Aorta (tissue), 5 donors: ENCODE results near the gene RRP9. TPM values are rescaled to one million over a fixed set of nuclear protein-coding genes. Genes with fewer than 3 reads are reported as not detected.

Source experiments
- ATAC-seq: fragments of 200-7000 bp; cut with Tn5 transposase; one replicate; pipeline ENCODE4 v1.9.1; 2022; ENCODE audit warnings: moderate library complexity; ENCODE audit not compliant: low FRiP score
- DNase-seq, 2 donors: peaks; one replicate each; pipeline ENCODE4 v3.0.0-alpha.2; 2020
- H3K27ac ChIP-seq, 2 donors: one replicate each; pipeline ENCODE4 v1.5.1; 2013; ENCODE audit warnings: low read length in 2 of 2, mild to moderate bottlenecking in 2 of 2, moderate library complexity in 2 of 2, control low read depth in 1 of 2, inconsistent platforms in 1 of 2, low read depth in 1 of 2
- H3K27me3 ChIP-seq, 2 donors: one replicate each; pipeline ENCODE4 v1.6.1; 2013; ENCODE audit warnings: control low read depth in 1 of 2, low read length in 1 of 2, mild to moderate bottlenecking in 1 of 2, moderate library complexity in 1 of 2; ENCODE audit not compliant: insufficient read depth in 2 of 2, control insufficient read depth in 1 of 2
- H3K36me3 ChIP-seq, 2 donors: one replicate each; pipeline ENCODE4 v1.6.1; 2013; ENCODE audit warnings: control low read depth in 1 of 2, low read length in 1 of 2, mild to moderate bottlenecking in 1 of 2; ENCODE audit not compliant: insufficient read depth in 2 of 2, control insufficient read depth in 1 of 2
- H3K4me1 ChIP-seq, 2 donors: one replicate each; pipeline ENCODE4 v1.6.1; 2013; ENCODE audit warnings: low read length in 2 of 2, control low read depth in 1 of 2, mild to moderate bottlenecking in 1 of 2, moderate library complexity in 1 of 2; ENCODE audit not compliant: insufficient read depth in 2 of 2, control insufficient read depth in 1 of 2
- H3K4me3 ChIP-seq, 2 donors: one replicate each; pipeline ENCODE4 v1.5.1; 2013; ENCODE audit warnings: low read length in 2 of 2, control low read depth in 1 of 2, mild to moderate bottlenecking in 1 of 2
- H3K9me3 ChIP-seq: one replicate; pipeline ENCODE4 v1.6.1; 2013; ENCODE audit warnings: mild to moderate bottlenecking, low read length; ENCODE audit not compliant: control insufficient read depth
- WGBS, 2 donors: extraction: QIAGEN DNeasy Blood & Tissue Kit; methylation state at CpG; one replicate each; pipeline ENCODE4 v1.1.7; 2013; 5-methylcytosine and 5-hydroxymethylcytosine counted together
- intact Hi-C, 2 donors: fragments of 100-400 bp; cut with DNase I; formaldehyde crosslinking; loops; one replicate each; pipeline versions ENCODE4 v1.14.2 to v1.15.0; 2022
- polyA plus RNA-seq, 2 donors: library from polyadenylated mRNA; stranded (reverse); fragments of 200-250 nt; gene quantifications; one replicate each; pipeline ENCODE4 v1.2.3, GENCODE V29; 2013
- total RNA-seq, 2 donors: library from RNA; stranded (reverse); fragmentation: NEBNext Ultra II Directional; extraction: Animal tissue kit (Norgen Biotek cat#: 25700); gene quantifications; one replicate each; pipeline ENCODE4 v1.2.1, GENCODE V29; 2021
- donor health status: healthy with polysubstance abuse.
- donor health status: Bipolar disorder and iron deficiency.
- donor health status: DM: no; HTN: no; CAD: no.
- donor health status: DM: no; HTN: no; CAD: no.
- donor health status: DM: yes; HTN: yes; CAD: no.

RRP9 gene
- total and polyA plus RNA-seq, 4 donors = 5.0 to 11.4 (median 10.2) TPM

DNA sequence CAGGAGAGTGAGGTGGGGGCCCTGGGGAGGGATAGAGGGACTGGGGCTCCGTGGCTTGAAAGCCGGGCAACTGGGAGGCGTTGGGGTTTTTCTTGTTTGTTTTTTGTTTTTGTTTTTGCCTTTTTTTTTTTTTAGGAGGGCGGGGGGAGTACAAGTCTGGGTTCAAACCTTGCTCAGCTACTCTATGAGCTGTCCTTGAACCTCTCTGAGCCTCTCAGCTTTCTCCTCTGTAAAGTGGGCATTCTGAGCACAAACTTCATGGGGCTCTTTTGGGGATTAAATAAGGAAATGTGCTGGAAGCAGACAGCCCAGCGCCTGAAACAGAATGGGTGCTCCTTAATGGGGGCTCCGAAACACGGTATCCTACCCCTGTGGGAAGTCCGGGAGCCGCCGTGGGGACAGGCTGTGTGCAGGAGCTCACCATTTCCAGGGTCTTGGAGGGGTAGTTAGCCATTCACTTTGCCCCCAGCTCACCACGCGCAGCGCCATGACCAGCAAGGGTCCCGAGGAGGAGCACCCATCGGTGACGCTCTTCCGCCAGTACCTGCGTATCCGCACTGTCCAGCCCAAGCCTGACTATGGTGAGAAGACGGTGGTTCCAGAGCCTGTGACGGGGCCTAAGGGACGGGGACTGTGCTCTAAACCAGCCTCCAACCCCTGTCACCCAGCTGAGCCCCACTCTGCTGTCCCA, 42.0 kb upstream of the RRP9 start:
- ATAC-seq (no peak), DNase-seq (no peak)
- no peaks in the 10 kb centered on the region for H3K4me1 ChIP-seq
- H3K4me3 ChIP-seq = no peak overlapping the region
- intact Hi-C loops = no loop called here
- H3K36me3 ChIP-seq = no peaks in the 10 kb centered on the region
- H3K27ac ChIP-seq = peak overlapping the region; percentile 71 to 83
- WGBS, 2 donors = 74% methylated on average over 22 of the region's 22 CpGs
- no peaks in the 10 kb centered on the region for H3K27me3 ChIP-seq
- no peaks in the 10 kb centered on the region for H3K9me3 ChIP-seq

DNA sequence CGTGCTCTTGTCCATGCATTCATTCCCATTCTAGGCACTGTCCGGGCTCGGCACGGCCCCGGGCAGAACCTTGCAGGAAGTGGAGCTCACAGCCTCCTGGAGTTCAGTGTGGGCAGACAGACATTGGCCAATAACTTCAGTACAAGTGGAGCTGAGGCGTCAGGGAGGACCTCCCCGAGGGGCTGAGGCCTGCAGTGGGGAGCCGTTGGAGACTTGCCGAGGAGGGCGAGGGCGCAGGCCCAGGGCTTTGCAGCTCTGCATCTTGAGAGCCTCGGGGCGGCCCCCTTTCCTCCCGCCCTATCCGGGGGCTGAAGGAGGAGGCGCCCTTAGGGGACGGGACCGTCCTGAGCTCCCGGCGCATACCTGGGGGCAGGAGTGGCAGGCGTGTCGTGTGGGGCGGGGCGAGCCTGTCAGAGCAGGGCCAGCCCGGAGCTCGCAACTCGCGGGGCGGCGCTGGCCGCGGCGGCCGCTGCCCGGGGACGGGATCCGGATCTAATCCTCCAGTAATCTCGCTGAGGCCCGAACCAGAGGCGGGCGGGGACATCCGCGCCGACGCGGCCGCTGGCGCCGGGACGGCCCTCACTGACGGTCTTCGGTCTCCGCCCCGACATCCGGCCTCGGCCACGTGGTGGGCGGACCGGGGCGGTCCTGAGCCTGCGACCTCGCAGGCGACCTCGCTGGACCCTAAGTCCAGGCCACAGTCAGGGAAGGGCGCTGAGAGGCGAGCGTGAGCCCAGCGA, 41.3 kb upstream of the RRP9 start, which contains the start of gene ACY1:
Gene ACY1 (plus strand): TSS at position 698 of the 740 bp plus-strand sequence. CDS start 530 bp downstream, outside the sequence.
- Histone ChIP-seq H3K4me1 (no peaks in the 10 kb centered on the region), H3K27me3 (no peaks in the 10 kb centered on the region), H3K27ac (peak within 1 kb of the TSS; percentile 71 to 83), H3K36me3 (no peaks in the 10 kb centered on the region), H3K9me3 (no peaks in the 10 kb centered on the region), H3K4me3 (peak within 1 kb of the TSS; percentile 15 to 40)
- DNase-seq (peak; percentile 93 to 96), ATAC-seq (peak; percentile 94)
- 0% methylated on average over 57 to 68 of the region's 68 CpGs for WGBS, 2 donors
- intact Hi-C loops = no loop called here

DNA sequence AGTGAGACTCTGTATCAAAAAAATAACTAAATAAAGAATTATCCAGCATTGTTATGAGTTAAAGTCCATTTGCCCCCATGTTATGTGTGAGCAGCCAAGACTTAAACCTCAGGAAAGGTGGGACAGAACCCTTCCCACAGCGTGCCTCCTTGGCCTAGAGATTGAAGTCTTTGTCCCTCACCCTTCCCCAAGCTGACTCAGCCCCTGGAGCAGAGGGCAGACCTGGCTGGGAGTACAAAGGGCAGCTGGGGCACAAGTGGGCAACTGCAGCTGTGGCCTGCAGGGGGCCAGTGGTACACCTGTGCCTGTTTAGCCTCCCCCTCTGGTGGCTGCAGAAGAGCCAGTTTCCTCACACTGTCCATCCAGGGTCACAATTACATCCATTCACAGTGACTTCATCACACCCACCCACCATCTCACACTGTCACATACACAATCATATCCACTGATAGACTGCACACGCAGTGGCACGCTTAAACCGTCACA, 40.7 kb upstream of the RRP9 start:
- Histone ChIP-seq H3K9me3 (no peaks in the 10 kb centered on the region), H3K27ac (peak overlapping the region; percentile 71 to 83), H3K4me1 (no peaks in the 10 kb centered on the region), H3K27me3 (no peaks in the 10 kb centered on the region), H3K4me3 (peak overlapping the region in 1 of 2 donors; percentile 40), H3K36me3 (no peaks in the 10 kb centered on the region)
- ATAC-seq (peak; percentile 4), DNase-seq (no peak)
- intact Hi-C loops = no loop called here
- WGBS, 2 donors = 14 to 19% methylated on average over 4 of the region's 4 CpGs

DNA sequence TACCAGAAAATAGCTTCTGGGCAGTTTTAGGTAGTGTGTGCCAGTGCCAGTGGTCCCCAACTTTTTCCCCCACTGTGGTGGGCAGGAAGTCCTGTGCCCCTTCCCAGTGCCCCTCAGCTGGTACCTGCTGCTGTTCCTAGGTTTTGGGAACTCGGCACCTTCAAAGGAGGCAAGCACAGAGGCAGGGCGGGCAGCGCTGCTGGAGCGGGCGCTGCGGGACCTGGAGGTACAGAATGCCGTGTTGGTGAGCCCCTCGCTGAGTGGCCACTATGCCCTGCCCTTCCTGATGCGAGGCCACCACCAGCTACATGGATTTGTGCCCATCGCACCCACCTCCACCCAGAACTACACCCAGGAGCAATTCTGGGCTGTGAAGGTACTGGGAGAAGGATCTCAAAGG, 38.5 kb upstream of the RRP9 start:
- Histone ChIP-seq H3K9me3 (no peaks in the 10 kb centered on the region), H3K4me1 (no peaks in the 10 kb centered on the region), H3K27ac (no peak overlapping the region), H3K36me3 (no peaks in the 10 kb centered on the region), H3K4me3 (no peak overlapping the region), H3K27me3 (no peaks in the 10 kb centered on the region)
- intact Hi-C loops = no loop called here
- 98% methylated on average over 10 of the region's 10 CpGs for WGBS, 2 donors
- ATAC-seq (no peak), DNase-seq (no peak)

DNA sequence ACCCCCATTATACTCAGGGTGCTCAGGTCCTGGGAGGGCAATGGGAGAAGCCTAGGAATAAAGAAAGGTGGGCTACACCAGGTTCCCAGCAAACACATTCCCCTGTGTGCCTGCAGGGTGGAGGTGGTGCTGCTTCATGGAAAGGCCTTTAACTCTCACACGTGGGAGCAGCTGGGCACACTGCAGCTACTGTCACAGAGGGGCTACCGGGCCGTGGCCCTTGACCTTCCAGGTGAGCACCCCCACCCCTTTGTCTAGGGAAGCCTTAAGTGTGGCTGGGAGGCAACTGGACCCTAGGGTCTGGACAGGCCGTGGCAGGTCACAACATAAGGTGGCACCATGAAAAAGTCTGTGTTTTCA, 36.4 kb upstream of the RRP9 start:
- ATAC-seq (no peak), DNase-seq (no peak)
- Histone ChIP-seq H3K27ac (no peak overlapping the region), H3K4me1 (no peaks in the 10 kb centered on the region), H3K36me3 (no peaks in the 10 kb centered on the region), H3K9me3 (no peaks in the 10 kb centered on the region), H3K4me3 (no peak overlapping the region), H3K27me3 (no peaks in the 10 kb centered on the region)
- WGBS, 2 donors = 76 to 81% methylated on average over 4 of the region's 4 CpGs
- intact Hi-C loops = no loop called here

DNA sequence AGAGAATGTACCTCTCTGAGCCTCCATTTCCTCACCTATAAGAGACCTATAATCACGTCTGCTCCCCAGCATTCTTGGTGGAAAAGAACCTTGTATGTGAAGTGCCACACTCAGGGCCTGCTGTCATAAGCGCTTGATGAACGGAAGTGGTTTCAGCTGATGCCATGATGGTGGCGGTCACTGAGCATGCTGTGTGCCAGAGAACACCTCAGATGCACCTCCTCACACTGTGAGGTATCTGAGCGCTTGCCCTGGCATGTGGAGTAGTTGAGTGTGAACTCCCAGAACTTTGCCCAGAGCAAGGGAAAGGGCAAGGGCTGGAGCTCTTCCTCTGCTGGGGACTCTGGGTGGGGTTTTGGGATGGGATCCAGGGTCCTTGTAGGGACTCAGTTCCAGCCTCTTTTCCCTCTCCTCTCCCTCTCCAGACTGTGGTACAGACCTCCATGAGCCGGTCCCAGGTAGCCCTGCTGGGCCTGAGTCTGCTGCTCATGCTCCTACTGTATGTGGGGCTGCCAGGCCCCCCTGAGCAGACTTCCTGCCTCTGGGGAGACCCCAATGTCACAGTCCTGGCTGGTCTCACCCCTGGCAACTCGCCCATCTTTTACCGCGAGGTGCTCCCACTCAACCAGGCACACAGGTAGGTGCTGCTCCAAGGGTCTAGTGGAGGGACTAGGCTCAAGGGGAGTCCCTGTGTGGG, 35.9 kb upstream of the RRP9 start:
- intact Hi-C loops = no loop called here

DNA sequence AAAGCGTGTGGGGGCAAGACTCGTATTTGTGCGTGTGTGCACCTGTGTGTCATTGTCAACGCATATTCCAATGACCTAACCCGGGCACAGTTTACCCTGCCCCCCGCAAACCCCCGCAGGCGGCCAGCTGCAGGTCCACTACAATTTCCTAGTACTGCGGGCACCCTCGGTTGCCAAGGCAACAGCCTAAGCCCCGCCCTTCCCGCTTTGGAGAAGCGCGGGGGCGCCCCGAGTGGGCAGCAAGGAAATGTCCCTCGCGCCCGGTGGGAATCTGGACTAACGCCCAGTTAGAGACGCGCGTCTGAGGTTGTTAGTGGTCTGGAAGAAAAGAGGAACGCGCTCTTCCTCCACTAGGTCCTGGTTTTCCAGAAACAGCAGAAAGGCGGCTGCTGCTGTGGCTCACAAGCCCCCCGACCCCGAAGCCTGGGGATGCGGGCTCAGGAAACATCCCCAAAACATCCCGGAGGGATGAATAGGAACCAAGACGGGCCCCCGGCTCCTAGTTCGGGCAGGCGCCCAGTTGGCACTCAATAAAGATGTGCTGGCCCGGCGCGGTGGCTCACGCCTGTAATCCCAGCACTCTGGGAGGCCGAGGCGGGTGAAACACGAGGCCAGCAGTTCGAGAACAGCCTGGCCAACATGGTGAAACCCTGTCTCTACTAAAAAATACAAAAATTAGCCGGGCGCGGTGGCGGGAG, 34.3 kb upstream of the RRP9 start:
- peak overlapping the region in 1 of 2 donors; percentile 25 for H3K27ac ChIP-seq
- H3K4me3 ChIP-seq = no peak overlapping the region
- no peaks in the 10 kb centered on the region for H3K9me3 ChIP-seq
- 25 to 28% methylated on average over 46 of the region's 46 CpGs for WGBS, 2 donors
- peak; percentile 90 to 93 for DNase-seq
- no peaks in the 10 kb centered on the region for H3K4me1 ChIP-seq
- no peaks in the 10 kb centered on the region for H3K36me3 ChIP-seq
- ATAC-seq = peak; percentile 25
- H3K27me3 ChIP-seq = no peaks in the 10 kb centered on the region
- intact Hi-C loops = no loop called here

More for the DNA sequence above, 35.9 kb upstream of the RRP9 start:
- no peaks in the 10 kb centered on the region for H3K9me3 ChIP-seq
- no peaks in the 10 kb centered on the region for H3K27me3 ChIP-seq
- H3K4me1 ChIP-seq = no peaks in the 10 kb centered on the region
- no peak overlapping the region for H3K4me3 ChIP-seq
- no peak for ATAC-seq
- no peak for DNase-seq
- 88 to 89% methylated on average over 9 of the region's 9 CpGs for WGBS, 2 donors
- no peak overlapping the region for H3K27ac ChIP-seq
- H3K36me3 ChIP-seq = no peaks in the 10 kb centered on the region
